ENCODE data around the gene SUCLG2. TPM values are rescaled to one million over a fixed set of nuclear protein-coding genes. Genes with fewer than 3 reads are reported as not detected.

SUCLG2 gene
- total RNA-seq, 5 donors from 2014 or later (not counting 1 experiment from before 2014, with no cell fraction given) = 45.6 to 65.9 (median 49.5) TPM

DNA sequence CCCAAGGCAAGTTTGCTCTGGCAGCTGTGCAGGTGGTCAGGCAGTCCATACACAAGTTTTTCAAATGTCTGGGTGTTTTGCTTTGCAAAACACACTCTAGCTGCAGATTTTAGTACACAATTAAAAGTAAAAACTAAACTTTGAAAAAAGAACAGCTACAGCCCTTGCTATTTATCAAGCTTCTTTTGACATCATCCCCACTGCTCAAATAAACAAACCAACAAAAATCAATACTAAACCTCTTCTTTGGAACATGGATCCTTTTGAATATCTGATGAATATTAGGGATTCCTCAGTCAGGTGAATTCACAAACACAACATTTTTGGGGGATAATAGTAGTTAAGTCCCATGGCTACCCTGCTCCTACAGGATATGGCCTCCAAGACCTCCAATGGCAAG lies 249.2 kb downstream of the SUCLG2 start:
- Mint-ChIP-seq H3K9me3 (no peaks in the 10 kb centered on the region), H3K27me3 (no peaks in the 10 kb centered on the region), H3K36me3 (peaks cover 82% of the 10 kb centered on the region), H3K27ac (no peak overlapping the region), H3K4me3 (no peak overlapping the region), H3K4me1 (peaks cover 3 to 11% (median 4%) of the 10 kb centered on the region in 3 donors)
- Histone ChIP-seq H3K27me3 (replicated peaks in 1 of 2; ENCODE audit: control insufficient read depth in 2 of 2, extremely low read depth in 1 of 2, insufficient read depth in 2 of 2, low read length in 1 of 2) (no peaks in the 10 kb centered on the region), H3K4me1 (ENCODE audit: control insufficient read depth in 1 of 2, extremely low read depth in 1 of 2, insufficient read depth in 2 of 2, low read length in 2 of 2) (no peaks in the 10 kb centered on the region), H3K27ac (ENCODE audit: low read length) (no peak overlapping the region), H3K36me3 (ENCODE audit: control insufficient read depth in 2 of 2, extremely low read depth in 1 of 2, insufficient read depth in 1 of 2, low read length in 1 of 2) (peaks cover 4 to 33% of the 10 kb centered on the region in 2 donors), H3K4me3 (ENCODE audit: control insufficient read depth in 1 of 2, extremely low read depth in 1 of 2, low read length in 1 of 2) (no peak overlapping the region), H3K9me3 (no peaks in the 10 kb centered on the region)
- ChIA-PET CTCF (no interaction called here), POLR2A (no interaction called here)
- no peak for ATAC-seq (replicated peaks in 1 of 4)
- no peak for DNase-seq

DNA sequence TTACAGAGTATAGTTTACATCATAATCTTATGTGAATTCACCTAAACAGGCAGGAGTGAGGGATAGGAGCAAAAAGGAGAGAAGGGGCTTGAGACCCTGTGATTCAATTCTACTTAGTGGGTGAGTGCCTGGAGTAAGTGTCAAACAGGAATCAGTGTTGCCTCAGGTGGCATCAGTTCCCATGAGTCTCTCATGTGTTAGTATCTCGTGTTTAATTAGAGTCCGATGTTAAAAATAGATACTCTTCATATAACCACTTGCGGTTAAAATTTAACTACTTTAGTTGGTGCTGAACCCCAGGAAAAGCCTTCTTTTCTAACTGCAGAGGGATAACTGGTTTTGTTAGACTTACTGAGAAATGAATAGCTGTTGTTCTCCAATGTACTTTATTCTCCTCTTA lies 251.5 kb downstream of the SUCLG2 start:
- Mint-ChIP-seq H3K36me3 (peaks cover 80% of the 10 kb centered on the region), H3K27me3 (no peaks in the 10 kb centered on the region)

DNA sequence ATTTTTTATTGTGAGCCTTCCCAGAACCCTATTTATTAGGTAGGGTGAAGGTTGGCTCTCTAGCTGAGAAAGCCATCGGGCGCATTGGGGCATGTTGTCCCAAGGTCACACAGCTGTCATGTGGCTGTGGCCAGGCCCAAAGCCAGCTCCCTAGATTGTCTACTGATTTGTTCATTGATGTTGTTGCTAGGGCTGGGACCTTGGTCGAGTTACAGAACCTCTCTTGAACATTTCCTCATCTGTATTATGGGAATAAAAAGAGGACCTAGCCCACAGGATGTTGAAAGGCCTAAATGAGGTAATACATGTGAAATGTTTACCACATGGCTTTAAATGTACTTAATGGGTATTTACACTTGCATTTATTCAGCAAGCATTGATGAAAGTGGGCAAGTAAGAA lies 252.5 kb downstream of the SUCLG2 start:
- ChIA-PET POLR2A (no interaction called here), CTCF (no interaction called here)
- ATAC-seq (replicated peaks in 1 of 4) (no peak), DNase-seq (no peak)
- Mint-ChIP-seq H3K4me1 (peaks cover 2 to 11% (median 4%) of the 10 kb centered on the region in 3 donors), H3K4me3 (no peak overlapping the region), H3K27me3 (no peaks in the 10 kb centered on the region), H3K27ac (no peak overlapping the region), H3K9me3 (peaks cover 0 to 6% (median 0%) of the 10 kb centered on the region in 3 donors), H3K36me3 (peaks cover 82% of the 10 kb centered on the region)
- peaks cover 4 to 24% of the 10 kb centered on the region in 2 donors for H3K36me3 ChIP-seq (ENCODE audit: control insufficient read depth in 2 of 2, extremely low read depth in 1 of 2, insufficient read depth in 1 of 2, low read length in 1 of 2)
- H3K27me3 ChIP-seq (replicated peaks in 1 of 2; ENCODE audit: control insufficient read depth in 2 of 2, extremely low read depth in 1 of 2, insufficient read depth in 2 of 2, low read length in 1 of 2) = no peaks in the 10 kb centered on the region
- no peak overlapping the region for H3K4me3 ChIP-seq (ENCODE audit: control insufficient read depth in 1 of 2, extremely low read depth in 1 of 2, low read length in 1 of 2)
- no peaks in the 10 kb centered on the region for H3K4me1 ChIP-seq (ENCODE audit: control insufficient read depth in 1 of 2, extremely low read depth in 1 of 2, insufficient read depth in 2 of 2, low read length in 2 of 2)
- H3K9me3 ChIP-seq = no peaks in the 10 kb centered on the region
- WGBS (ENCODE audit: insufficient coverage) = no CpG with 5 or more reads among the region's 3 CpGs
- H3K27ac ChIP-seq (ENCODE audit: low read length) = no peak overlapping the region

More for the DNA sequence above, 251.5 kb downstream of the SUCLG2 start:
- ATAC-seq (replicated peaks in 1 of 4) (no peak), DNase-seq (no peak)
- WGBS (ENCODE audit: insufficient coverage) = no CpG with 5 or more reads among the region's 3 CpGs
- H3K9me3 ChIP-seq = no peaks in the 10 kb centered on the region
- H3K9me3 Mint-ChIP-seq = peaks cover 0 to 6% (median 0%) of the 10 kb centered on the region in 3 donors
- no peak overlapping the region for H3K27ac Mint-ChIP-seq
- no peak overlapping the region for H3K4me3 Mint-ChIP-seq
- no peak overlapping the region for H3K4me3 ChIP-seq (ENCODE audit: control insufficient read depth in 1 of 2, extremely low read depth in 1 of 2, low read length in 1 of 2)
- ChIA-PET POLR2A (interaction anchor here in 1 of 2 donors (0.6 kb wide), 1 partner anchor 433 kb away, joined by 4 read pairs; no protein-coding TSS in a partner anchor), CTCF (interaction anchor here in 1 of 2 donors (0.6 kb wide), 1 partner anchor 39 kb away, joined by 8 read pairs; no protein-coding TSS in a partner anchor)
- H3K4me1 ChIP-seq (ENCODE audit: control insufficient read depth in 1 of 2, extremely low read depth in 1 of 2, insufficient read depth in 2 of 2, low read length in 2 of 2) = no peaks in the 10 kb centered on the region
- H3K27ac ChIP-seq (ENCODE audit: low read length) = no peak overlapping the region
- H3K4me1 Mint-ChIP-seq = peaks cover 2 to 11% (median 4%) of the 10 kb centered on the region in 3 donors
- no peaks in the 10 kb centered on the region for H3K27me3 ChIP-seq (replicated peaks in 1 of 2; ENCODE audit: control insufficient read depth in 2 of 2, extremely low read depth in 1 of 2, insufficient read depth in 2 of 2, low read length in 1 of 2)
- peaks cover 4 to 30% of the 10 kb centered on the region in 2 donors for H3K36me3 ChIP-seq (ENCODE audit: control insufficient read depth in 2 of 2, extremely low read depth in 1 of 2, insufficient read depth in 1 of 2, low read length in 1 of 2)

DNA sequence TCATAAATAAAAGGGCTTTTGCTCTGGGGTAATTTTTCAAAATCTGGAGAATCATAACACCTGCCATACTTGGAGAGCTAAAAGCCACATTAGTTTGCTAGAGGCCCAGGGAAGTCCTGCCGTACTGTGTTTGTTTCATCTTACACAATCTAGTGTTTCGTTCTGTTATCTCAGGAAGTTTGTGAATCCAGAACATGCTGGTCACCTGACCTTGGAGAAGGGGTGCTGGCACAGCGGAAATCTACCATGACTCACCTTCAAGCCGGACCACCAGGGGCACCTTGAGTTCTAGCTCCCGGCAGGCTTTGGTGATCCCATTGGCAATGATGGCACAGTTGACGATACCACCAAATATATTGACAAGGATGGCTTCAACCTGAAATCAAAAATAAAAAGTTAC lies 253.9 kb downstream of the SUCLG2 start:
- WGBS (ENCODE audit: insufficient coverage) = 93% methylated on average over 4 of the region's 6 CpGs
- peaks cover 0 to 6% (median 0%) of the 10 kb centered on the region in 3 donors for H3K9me3 Mint-ChIP-seq
- H3K27me3 ChIP-seq (replicated peaks in 1 of 2; ENCODE audit: control insufficient read depth in 2 of 2, extremely low read depth in 1 of 2, insufficient read depth in 2 of 2, low read length in 1 of 2) = no peaks in the 10 kb centered on the region
- H3K4me1 Mint-ChIP-seq = peaks cover 5 to 15% (median 5%) of the 10 kb centered on the region in 3 donors
- H3K4me3 Mint-ChIP-seq = no peak overlapping the region
- H3K4me3 ChIP-seq (ENCODE audit: control insufficient read depth in 1 of 2, extremely low read depth in 1 of 2, low read length in 1 of 2) = no peak overlapping the region
- no peak overlapping the region for H3K27ac ChIP-seq (ENCODE audit: low read length)
- no peak for ATAC-seq (replicated peaks in 1 of 4)
- POLR2A ChIA-PET = no interaction called here
- H3K9me3 ChIP-seq = no peaks in the 10 kb centered on the region
- DNase-seq = no peak
- CTCF ChIA-PET = no interaction called here
- H3K36me3 ChIP-seq (ENCODE audit: control insufficient read depth in 2 of 2, extremely low read depth in 1 of 2, insufficient read depth in 1 of 2, low read length in 1 of 2) = peaks cover 4 to 16% of the 10 kb centered on the region in 2 donors
- H3K27me3 Mint-ChIP-seq = no peaks in the 10 kb centered on the region
- H3K36me3 Mint-ChIP-seq = peaks cover 72% of the 10 kb centered on the region
- H3K4me1 ChIP-seq (ENCODE audit: control insufficient read depth in 1 of 2, extremely low read depth in 1 of 2, insufficient read depth in 2 of 2, low read length in 2 of 2) = no peaks in the 10 kb centered on the region
- H3K27ac Mint-ChIP-seq = no peak overlapping the region

DNA sequence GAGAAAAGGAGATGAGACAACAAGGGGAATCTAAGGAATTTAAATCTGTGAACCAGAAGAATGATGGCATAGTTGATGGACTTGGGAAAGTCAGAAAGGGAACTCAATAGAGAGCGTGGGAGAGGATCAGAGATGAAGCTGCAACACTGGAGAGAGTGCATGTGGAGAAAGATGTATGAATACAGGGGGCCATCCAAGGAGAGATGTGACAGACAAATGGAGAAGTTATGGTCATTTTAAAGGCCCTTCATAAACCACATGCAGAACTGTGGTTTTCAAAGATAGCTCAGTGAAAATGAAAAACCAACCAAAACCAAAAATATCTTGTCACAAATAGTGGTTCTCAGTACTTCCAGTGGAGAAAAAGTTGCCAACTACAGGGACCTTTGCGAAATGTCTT lies 265.2 kb downstream of the SUCLG2 start:
- Mint-ChIP-seq H3K36me3 (peaks cover 56% of the 10 kb centered on the region), H3K4me1 (peaks cover 5 to 13% (median 6%) of the 10 kb centered on the region in 3 donors), H3K4me3 (no peak overlapping the region), H3K9me3 (no peaks in the 10 kb centered on the region), H3K27me3 (no peaks in the 10 kb centered on the region), H3K27ac (no peak overlapping the region)
- no peaks in the 10 kb centered on the region for H3K9me3 ChIP-seq
- H3K36me3 ChIP-seq (ENCODE audit: control insufficient read depth in 2 of 2, extremely low read depth in 1 of 2, insufficient read depth in 1 of 2, low read length in 1 of 2) = peaks cover 0 to 25% of the 10 kb centered on the region in 2 donors
- no peak overlapping the region for H3K4me3 ChIP-seq (ENCODE audit: control insufficient read depth in 1 of 2, extremely low read depth in 1 of 2, low read length in 1 of 2)
- POLR2A ChIA-PET = no interaction called here
- H3K27ac ChIP-seq (ENCODE audit: low read length) = no peak overlapping the region
- WGBS (ENCODE audit: insufficient coverage) = 78% methylated on average over 1 of the region's 2 CpGs
- no peak for ATAC-seq (replicated peaks in 1 of 4)
- peaks cover 0 to 2% of the 10 kb centered on the region in 2 experiments for H3K4me1 ChIP-seq (ENCODE audit: control insufficient read depth in 1 of 2, extremely low read depth in 1 of 2, insufficient read depth in 2 of 2, low read length in 2 of 2)
- H3K27me3 ChIP-seq (replicated peaks in 1 of 2; ENCODE audit: control insufficient read depth in 2 of 2, extremely low read depth in 1 of 2, insufficient read depth in 2 of 2, low read length in 1 of 2) = no peaks in the 10 kb centered on the region
- CTCF ChIA-PET = no interaction called here
- DNase-seq = no peak

DNA sequence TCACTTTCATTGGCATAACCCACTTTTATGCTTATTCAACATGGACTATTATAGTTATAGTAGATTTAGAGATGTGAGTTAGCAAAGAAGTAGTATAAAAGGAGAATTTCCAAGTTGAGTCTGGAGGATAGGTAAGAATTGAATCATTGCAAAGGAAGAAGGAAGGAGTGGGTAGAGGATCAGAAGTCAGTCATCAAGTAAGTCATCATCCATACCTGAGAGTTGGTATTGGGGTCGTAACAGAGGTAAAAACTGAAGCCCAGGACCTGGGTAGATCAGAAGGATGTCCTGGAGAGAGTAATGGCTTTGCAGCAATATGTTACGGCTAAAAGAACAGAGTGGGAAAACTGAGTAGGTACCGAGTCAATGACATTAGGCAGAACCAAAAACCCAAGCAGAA lies 265.7 kb downstream of the SUCLG2 start:
- Histone ChIP-seq H3K4me3 (ENCODE audit: control insufficient read depth in 1 of 2, extremely low read depth in 1 of 2, low read length in 1 of 2) (no peak overlapping the region), H3K27me3 (replicated peaks in 1 of 2; ENCODE audit: control insufficient read depth in 2 of 2, extremely low read depth in 1 of 2, insufficient read depth in 2 of 2, low read length in 1 of 2) (no peaks in the 10 kb centered on the region), H3K36me3 (ENCODE audit: control insufficient read depth in 2 of 2, extremely low read depth in 1 of 2, insufficient read depth in 1 of 2, low read length in 1 of 2) (peaks cover 0 to 29% of the 10 kb centered on the region in 2 donors), H3K9me3 (no peaks in the 10 kb centered on the region), H3K27ac (ENCODE audit: low read length) (no peak overlapping the region), H3K4me1 (ENCODE audit: control insufficient read depth in 1 of 2, extremely low read depth in 1 of 2, insufficient read depth in 2 of 2, low read length in 2 of 2) (peaks cover 0 to 2% of the 10 kb centered on the region in 2 experiments)
- H3K27ac Mint-ChIP-seq = no peak overlapping the region
- DNase-seq (no peak), ATAC-seq (replicated peaks in 1 of 4) (no peak)
- ChIA-PET POLR2A (no interaction called here), CTCF (no interaction called here)
- H3K9me3 Mint-ChIP-seq = no peaks in the 10 kb centered on the region
- peaks cover 56% of the 10 kb centered on the region for H3K36me3 Mint-ChIP-seq
- 94% methylated on average over 3 of the region's 3 CpGs for WGBS (ENCODE audit: insufficient coverage)
- no peaks in the 10 kb centered on the region for H3K27me3 Mint-ChIP-seq
- peaks cover 5 to 13% (median 6%) of the 10 kb centered on the region in 3 donors for H3K4me1 Mint-ChIP-seq
- H3K4me3 Mint-ChIP-seq = no peak overlapping the region

DNA sequence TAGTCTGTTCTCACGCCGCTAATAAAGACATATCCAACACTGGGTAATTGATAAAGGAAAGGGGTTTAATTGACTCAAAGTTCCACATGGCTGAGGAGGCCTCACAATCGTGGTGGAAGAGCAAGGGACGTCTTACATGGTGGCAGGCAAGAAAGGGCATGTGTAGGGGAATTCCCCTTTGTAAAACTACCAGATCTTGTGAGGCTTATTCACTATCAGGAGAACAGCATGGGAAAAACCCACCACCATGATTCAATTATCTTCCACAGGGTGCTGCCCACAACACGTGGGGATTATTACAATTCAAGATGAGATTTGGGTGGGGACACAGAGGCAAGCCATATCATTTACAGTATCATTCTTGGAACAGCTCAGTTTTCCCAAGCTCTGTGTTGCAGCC lies 268.0 kb downstream of the SUCLG2 start:
- Histone ChIP-seq H3K9me3 (no peaks in the 10 kb centered on the region), H3K36me3 (ENCODE audit: control insufficient read depth in 2 of 2, extremely low read depth in 1 of 2, insufficient read depth in 1 of 2, low read length in 1 of 2) (peaks cover 0 to 24% of the 10 kb centered on the region in 2 donors), H3K4me3 (ENCODE audit: control insufficient read depth in 1 of 2, extremely low read depth in 1 of 2, low read length in 1 of 2) (no peak overlapping the region), H3K27me3 (replicated peaks in 1 of 2; ENCODE audit: control insufficient read depth in 2 of 2, extremely low read depth in 1 of 2, insufficient read depth in 2 of 2, low read length in 1 of 2) (no peaks in the 10 kb centered on the region), H3K4me1 (ENCODE audit: control insufficient read depth in 1 of 2, extremely low read depth in 1 of 2, insufficient read depth in 2 of 2, low read length in 2 of 2) (peaks cover 0 to 2% of the 10 kb centered on the region in 2 experiments), H3K27ac (ENCODE audit: low read length) (no peak overlapping the region)
- no peak for DNase-seq
- Mint-ChIP-seq H3K9me3 (no peaks in the 10 kb centered on the region), H3K36me3 (peaks cover 41% of the 10 kb centered on the region), H3K27me3 (no peaks in the 10 kb centered on the region), H3K4me1 (peaks cover 5 to 13% (median 6%) of the 10 kb centered on the region in 3 donors), H3K27ac (no peak overlapping the region), H3K4me3 (no peak overlapping the region)
- no peak for ATAC-seq (replicated peaks in 1 of 4)
- no CpG with 5 or more reads among the region's 5 CpGs for WGBS (ENCODE audit: insufficient coverage)
- POLR2A ChIA-PET = no interaction called here
- CTCF ChIA-PET = no interaction called here
